ENCODE results near the gene STARD5.

The STARD5 gene

GRCh38 chr15:81268340-81268739 lies 55.6 kb downstream of the STARD5 start:
- Histone ChIP-seq H2AFZ (no peak overlapping the region), H3K27me3 (ENCODE audit: control insufficient read depth, insufficient read depth, low read length) (no peaks in the 10 kb centered on the region)
- TF ChIP-seq CTCF (IDR thresholded peaks at IDR 0.05) = no peak

GRCh38 chr15:81265944-81266775 lies 57.8 kb downstream of the STARD5 start:
- H3K36me3 ChIP-seq (ENCODE audit: control insufficient read depth, insufficient read depth, low read length) = no peaks in the 10 kb centered on the region
- peak overlapping the region; percentile 2 for H3K4me2 ChIP-seq (ENCODE audit: low read length)
- no peaks in the 10 kb centered on the region for H3K4me1 ChIP-seq
- peak overlapping the region; percentile 28 for H2AFZ ChIP-seq
- no peak overlapping the region for H3K9ac ChIP-seq
- H3K79me2 ChIP-seq = no peaks in the 10 kb centered on the region
- TF ChIP-seq CTCF (IDR thresholded peaks at IDR 0.05) = peak; percentile 62
- H3K27ac ChIP-seq = no peak overlapping the region
- no peak overlapping the region for H3K4me3 ChIP-seq (ENCODE audit: low read depth, low read length)
- H3K9me3 ChIP-seq (ENCODE audit: control insufficient read depth, low read length) = no peaks in the 10 kb centered on the region
- no peaks in the 10 kb centered on the region for H3K27me3 ChIP-seq (ENCODE audit: control insufficient read depth, insufficient read depth, low read length)

More at GRCh38 chr15:81268340-81268739, 55.6 kb downstream of the STARD5 start:
- H3K4me1 ChIP-seq = no peaks in the 10 kb centered on the region
- H3K79me2 ChIP-seq = no peaks in the 10 kb centered on the region
- H3K36me3 ChIP-seq (ENCODE audit: control insufficient read depth, insufficient read depth, low read length) = no peaks in the 10 kb centered on the region
- no peak overlapping the region for H3K9ac ChIP-seq
- H3K27ac ChIP-seq = no peak overlapping the region
- H3K4me3 ChIP-seq (ENCODE audit: low read depth, low read length) = no peak overlapping the region
- no peaks in the 10 kb centered on the region for H3K9me3 ChIP-seq (ENCODE audit: control insufficient read depth, low read length)
- H3K4me2 ChIP-seq (ENCODE audit: low read length) = no peak overlapping the region

- no peak overlapping the region for H3K9ac ChIP-seq
- H3K27me3 ChIP-seq (ENCODE audit: control insufficient read depth, insufficient read depth, low read length) = no peaks in the 10 kb centered on the region
- H3K9me3 ChIP-seq (ENCODE audit: control insufficient read depth, low read length) = no peaks in the 10 kb centered on the region
- H3K36me3 ChIP-seq (ENCODE audit: control insufficient read depth, insufficient read depth, low read length) = no peaks in the 10 kb centered on the region
- TF ChIP-seq CTCF (IDR thresholded peaks at IDR 0.05) = no peak
- peak overlapping the region; percentile 28 for H2AFZ ChIP-seq
- H3K27ac ChIP-seq = no peak overlapping the region
- H3K4me1 ChIP-seq = no peaks in the 10 kb centered on the region
- no peaks in the 10 kb centered on the region for H3K79me2 ChIP-seq
- H3K4me2 ChIP-seq (ENCODE audit: low read length) = peak overlapping the region; percentile 2
- H3K4me3 ChIP-seq (ENCODE audit: low read depth, low read length) = no peak overlapping the region
These were observed 58.5 kb downstream of the STARD5 start for GRCh38 chr15:81265256-81265943.

GRCh38 chr15:81264072-81264857 lies 59.7 kb downstream of the STARD5 start:
- Histone ChIP-seq H3K36me3 (ENCODE audit: control insufficient read depth, insufficient read depth, low read length) (no peaks in the 10 kb centered on the region), H3K9me3 (ENCODE audit: control insufficient read depth, low read length) (no peaks in the 10 kb centered on the region), H2AFZ (no peak overlapping the region), H3K27me3 (ENCODE audit: control insufficient read depth, insufficient read depth, low read length) (no peaks in the 10 kb centered on the region), H3K79me2 (no peaks in the 10 kb centered on the region), H3K4me2 (ENCODE audit: low read length) (no peak overlapping the region), H3K4me3 (ENCODE audit: low read depth, low read length) (no peak overlapping the region), H3K4me1 (no peaks in the 10 kb centered on the region), H3K27ac (no peak overlapping the region), H3K9ac (no peak overlapping the region)
- TF ChIP-seq CTCF (IDR thresholded peaks at IDR 0.05) = no peak
